Subcutaneous abdominal adipose tissue (tissue), 5 donors: Measurements from ENCODE around the gene THOC2.

Source experiments
- H3K27ac ChIP-seq: one replicate; pipeline ENCODE4 v1.7.0; 2013; ENCODE audit warnings: low read depth, mild to moderate bottlenecking, inconsistent platforms, low read length, moderate library complexity
- H3K27me3 ChIP-seq, 5 donors: one replicate each; pipeline ENCODE4 v1.7.0; 2013; ENCODE audit warnings: low read length in 5 of 5, inconsistent platforms in 1 of 5; ENCODE audit not compliant: control insufficient read depth in 5 of 5, insufficient read depth in 4 of 5
- H3K36me3 ChIP-seq, 5 donors: one replicate each; pipeline ENCODE4 v1.7.0; 2013; ENCODE audit warnings: low read length in 5 of 5; ENCODE audit not compliant: control insufficient read depth in 5 of 5, insufficient read depth in 5 of 5
- H3K4me1 ChIP-seq, 5 donors: one replicate each; pipeline ENCODE4 v1.7.0; 2013; ENCODE audit warnings: low read length in 5 of 5, mild to moderate bottlenecking in 3 of 5, moderate library complexity in 1 of 5; ENCODE audit not compliant: control insufficient read depth in 5 of 5, insufficient read depth in 5 of 5
- H3K4me3 ChIP-seq, 5 donors: one replicate each; pipeline ENCODE4 v1.7.0; 2013; ENCODE audit warnings: low read length in 5 of 5, low read depth in 1 of 5
- H3K9ac ChIP-seq, 5 donors: one replicate each; pipeline ENCODE4 v1.7.0; 2013; ENCODE audit warnings: low read length in 5 of 5, mild to moderate bottlenecking in 4 of 5, moderate library complexity in 3 of 5
- H3K9me3 ChIP-seq, 5 donors: one replicate each; pipeline ENCODE4 v1.7.0; 2013; ENCODE audit warnings: low read length in 5 of 5; ENCODE audit not compliant: control insufficient read depth in 5 of 5
- donor health status: healthy.
- donor health status: healthy.
- donor health status: healthy.
- donor health status: healthy.
- donor health status: healthy.

THOC2 gene

GRCh38 chrX:123629502-123629901 lies 103.3 kb downstream of the THOC2 start:
- Histone ChIP-seq H3K27me3 (peaks cover 0 to 9% (median 0%) of the 10 kb centered on the region in 5 donors), H3K9me3 (no peaks in the 10 kb centered on the region), H3K27ac (no peak overlapping the region), H3K36me3 (peaks cover 8 to 33% (median 15%) of the 10 kb centered on the region in 5 donors), H3K4me1 (no peaks in the 10 kb centered on the region), H3K4me3 (no peak overlapping the region), H3K9ac (no peak overlapping the region)

- H3K27ac ChIP-seq, result no peak overlapping the region
- H3K4me3 ChIP-seq, result no peak overlapping the region
- peaks cover 10 to 43% (median 24%) of the 10 kb centered on the region in 5 donors for H3K36me3 ChIP-seq
- H3K4me1 ChIP-seq, result no peaks in the 10 kb centered on the region
- H3K27me3 ChIP-seq, result peaks cover 0 to 9% (median 0%) of the 10 kb centered on the region in 5 donors
- H3K9ac ChIP-seq, result no peak overlapping the region
- no peaks in the 10 kb centered on the region for H3K9me3 ChIP-seq
Observed at GRCh38 chrX:123626962-123627361, 105.9 kb downstream of the THOC2 start.

- no peak overlapping the region for H3K4me3 ChIP-seq
- H3K36me3 ChIP-seq, result peaks cover 7 to 42% (median 19%) of the 10 kb centered on the region in 5 donors
- no peaks in the 10 kb centered on the region for H3K4me1 ChIP-seq
- H3K9me3 ChIP-seq, result no peaks in the 10 kb centered on the region
- H3K9ac ChIP-seq, result no peak overlapping the region
- no peak overlapping the region for H3K27ac ChIP-seq
- peaks cover 0 to 5% (median 0%) of the 10 kb centered on the region in 5 donors for H3K27me3 ChIP-seq
Observed at GRCh38 chrX:123625952-123626351, 106.9 kb downstream of the THOC2 start.

- peaks cover 0 to 5% (median 0%) of the 10 kb centered on the region in 5 donors for H3K27me3 ChIP-seq
- H3K4me1 ChIP-seq, result no peaks in the 10 kb centered on the region
- H3K4me3 ChIP-seq, result no peak overlapping the region
- no peak overlapping the region for H3K9ac ChIP-seq
- H3K9me3 ChIP-seq, result no peaks in the 10 kb centered on the region
- peaks cover 6 to 43% (median 20%) of the 10 kb centered on the region in 5 donors for H3K36me3 ChIP-seq
- H3K27ac ChIP-seq, result no peak overlapping the region
Observed at GRCh38 chrX:123625477-123625876, 107.4 kb downstream of the THOC2 start.

GRCh38 chrX:123617007-123617406 lies 115.8 kb downstream of the THOC2 start:
- H3K4me1 ChIP-seq, result no peaks in the 10 kb centered on the region

GRCh38 chrX:123610915-123611314 lies 121.9 kb downstream of the THOC2 start:
- Histone ChIP-seq H3K9ac (no peak overlapping the region), H3K36me3 (peaks cover 3 to 16% (median 10%) of the 10 kb centered on the region in 5 donors), H3K4me3 (no peak overlapping the region), H3K4me1 (no peaks in the 10 kb centered on the region), H3K27ac (no peak overlapping the region), H3K27me3 (no peaks in the 10 kb centered on the region), H3K9me3 (no peaks in the 10 kb centered on the region)

More at GRCh38 chrX:123617007-123617406, 115.8 kb downstream of the THOC2 start:
- H3K4me3 ChIP-seq, result no peak overlapping the region
- no peaks in the 10 kb centered on the region for H3K9me3 ChIP-seq
- H3K27ac ChIP-seq, result no peak overlapping the region
- peaks cover 7 to 29% (median 16%) of the 10 kb centered on the region in 5 donors for H3K36me3 ChIP-seq
- H3K9ac ChIP-seq, result no peak overlapping the region
- no peaks in the 10 kb centered on the region for H3K27me3 ChIP-seq

GRCh38 chrX:123607806-123608205 lies 125.0 kb downstream of the THOC2 start:
- Histone ChIP-seq H3K9ac (no peak overlapping the region), H3K4me3 (no peak overlapping the region), H3K9me3 (no peaks in the 10 kb centered on the region), H3K36me3 (peaks cover 6 to 22% (median 12%) of the 10 kb centered on the region in 5 donors), H3K4me1 (no peaks in the 10 kb centered on the region), H3K27ac (no peak overlapping the region), H3K27me3 (no peaks in the 10 kb centered on the region)

GRCh38 chrX:123607270-123607669 lies 125.6 kb downstream of the THOC2 start:
- no peaks in the 10 kb centered on the region for H3K4me1 ChIP-seq
- no peak overlapping the region for H3K4me3 ChIP-seq
- H3K36me3 ChIP-seq, result peaks cover 6 to 22% (median 13%) of the 10 kb centered on the region in 5 donors
- no peaks in the 10 kb centered on the region for H3K9me3 ChIP-seq
- no peak overlapping the region for H3K9ac ChIP-seq
- H3K27ac ChIP-seq, result no peak overlapping the region
- no peaks in the 10 kb centered on the region for H3K27me3 ChIP-seq

GRCh38 chrX:123603491-123603890 lies 129.4 kb downstream of the THOC2 start:
- no peak overlapping the region for H3K4me3 ChIP-seq
- H3K9me3 ChIP-seq, result no peaks in the 10 kb centered on the region
- H3K9ac ChIP-seq, result no peak overlapping the region
- H3K27me3 ChIP-seq, result no peaks in the 10 kb centered on the region
- H3K36me3 ChIP-seq, result peaks cover 3 to 16% (median 7%) of the 10 kb centered on the region in 5 donors
- H3K4me1 ChIP-seq, result peaks cover 0 to 2% (median 0%) of the 10 kb centered on the region in 5 donors
- H3K27ac ChIP-seq, result no peak overlapping the region

- H3K4me1 ChIP-seq, result peaks cover 0 to 9% (median 0%) of the 10 kb centered on the region in 5 donors
- no peaks in the 10 kb centered on the region for H3K9me3 ChIP-seq
- no peak overlapping the region for H3K27ac ChIP-seq
- no peaks in the 10 kb centered on the region for H3K27me3 ChIP-seq
- no peak overlapping the region for H3K9ac ChIP-seq
- peaks cover 3 to 16% (median 7%) of the 10 kb centered on the region in 5 donors for H3K36me3 ChIP-seq
- H3K4me3 ChIP-seq, result no peak overlapping the region
Observed at GRCh38 chrX:123601437-123601836, 131.4 kb downstream of the THOC2 start.
